AML-193 (cell line): ENCODE results near the gene PACSIN3.

Experiments
- DNase-seq, 2 experiments: peaks; one replicate each; lab custom pipeline; 2025; lab: John Stamatoyannopoulos, UW

PACSIN3 gene

DNA sequence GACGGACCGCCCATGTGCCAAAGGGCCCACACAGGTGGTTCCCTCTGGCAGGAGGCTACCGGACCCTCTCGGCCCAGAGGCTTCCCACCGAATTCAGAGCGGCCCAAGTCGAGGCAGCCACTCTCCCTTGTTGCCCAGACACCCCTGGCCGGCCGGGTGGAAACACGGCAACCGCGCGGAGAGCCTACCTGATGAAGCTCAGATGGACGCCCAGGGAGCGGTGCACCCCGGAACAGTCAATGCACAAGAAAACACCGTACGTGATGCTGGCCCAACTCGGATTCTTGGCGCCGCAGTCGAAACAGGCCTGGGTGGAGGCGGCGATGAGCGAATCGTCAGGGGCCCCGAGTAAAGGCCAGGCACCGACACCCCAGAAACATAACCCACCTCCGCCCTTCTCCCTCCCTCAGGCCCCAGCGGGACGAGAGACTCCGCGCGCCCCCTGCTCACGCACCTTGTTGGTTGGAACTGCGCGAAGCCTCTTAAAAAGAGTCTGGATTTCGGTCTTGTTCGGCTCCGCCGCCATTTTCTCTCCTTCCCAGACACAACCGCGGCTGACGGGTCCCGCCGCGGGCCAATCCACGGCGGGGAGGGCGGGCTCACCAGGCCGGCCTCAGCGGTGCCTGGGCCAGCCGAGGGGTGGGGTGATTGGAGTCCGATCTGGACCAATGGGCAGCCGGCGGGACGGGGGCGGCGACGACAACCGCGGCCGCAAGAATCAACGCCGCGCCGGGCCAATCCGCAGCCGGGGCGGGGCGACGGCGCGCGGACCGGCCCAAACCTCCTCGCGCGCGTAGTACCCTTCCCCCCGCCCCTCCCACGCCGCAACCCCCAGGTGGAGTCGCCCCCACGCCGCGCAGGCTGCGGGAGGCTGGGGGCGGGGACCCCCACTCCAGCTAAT is 9.7 kb downstream of the PACSIN3 start, which contains the start of gene ARFGAP2:
TSS of gene ARFGAP2 (minus strand) at position 552 of the 901 bp plus-strand sequence. CDS start at position 526, 26 bp downstream.
- DNase-seq: peak; percentile 82 to 84

- DNase-seq: peak; percentile 59 to 68
These were observed 10.4 kb downstream of the PACSIN3 start for GRCh38 chr11:47175746-47176327.

DNA sequence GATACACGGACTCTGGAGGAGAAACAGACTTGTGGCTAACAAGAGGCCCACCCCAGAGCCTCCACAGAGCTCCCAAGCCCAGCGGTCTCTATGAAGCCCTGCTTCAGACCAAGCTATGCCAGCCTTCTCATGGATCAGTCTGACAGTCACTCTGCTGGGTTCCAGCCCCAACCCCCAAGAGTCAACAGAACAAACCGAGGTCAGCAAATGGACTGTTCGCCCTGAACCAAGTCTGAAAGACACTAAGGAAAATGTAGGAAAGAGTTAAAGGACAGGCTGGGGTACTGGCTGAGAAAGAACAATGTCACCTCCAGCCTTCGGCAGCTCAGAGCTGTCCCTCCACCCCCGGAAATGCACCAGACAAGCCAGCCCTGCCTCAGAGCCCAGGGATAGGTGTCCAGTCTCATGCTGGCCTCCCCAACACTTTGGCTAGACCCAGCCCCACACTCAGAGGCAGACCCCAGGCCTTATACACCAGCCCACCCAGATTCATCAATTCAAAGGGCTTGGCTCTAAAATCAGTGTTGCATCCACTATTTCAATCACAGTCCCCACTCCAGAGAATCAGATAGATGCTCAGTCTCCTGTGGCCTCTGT is 13.4 kb downstream of the PACSIN3 start:
- DNase-seq: no peak

DNA sequence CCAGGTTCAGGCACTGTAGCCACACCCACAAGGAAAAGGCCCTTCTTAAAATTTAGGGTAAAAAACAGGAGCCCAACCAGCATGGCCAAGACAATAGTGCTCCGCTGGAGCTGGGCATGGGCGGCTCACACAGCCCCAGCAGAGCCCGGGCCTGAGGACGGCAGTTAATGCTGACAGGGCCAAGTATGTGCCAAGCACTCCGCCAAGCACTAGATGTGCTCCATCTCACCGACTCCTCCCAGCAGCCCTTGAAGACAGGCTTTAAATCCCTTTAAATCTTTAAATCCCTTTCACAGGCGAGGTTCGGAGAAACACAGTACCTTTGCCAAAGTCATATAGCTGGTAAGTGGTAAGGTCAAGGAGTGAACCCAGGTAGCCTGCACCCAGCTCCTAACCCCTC is 14.4 kb downstream of the PACSIN3 start:
- no peak for DNase-seq

GRCh38 chr11:47171061-47171838 is 15.0 kb downstream of the PACSIN3 start:
- DNase-seq: no peak

GRCh38 chr11:47166368-47166767 is 19.9 kb downstream of the PACSIN3 start:
- DNase-seq: no peak

DNA sequence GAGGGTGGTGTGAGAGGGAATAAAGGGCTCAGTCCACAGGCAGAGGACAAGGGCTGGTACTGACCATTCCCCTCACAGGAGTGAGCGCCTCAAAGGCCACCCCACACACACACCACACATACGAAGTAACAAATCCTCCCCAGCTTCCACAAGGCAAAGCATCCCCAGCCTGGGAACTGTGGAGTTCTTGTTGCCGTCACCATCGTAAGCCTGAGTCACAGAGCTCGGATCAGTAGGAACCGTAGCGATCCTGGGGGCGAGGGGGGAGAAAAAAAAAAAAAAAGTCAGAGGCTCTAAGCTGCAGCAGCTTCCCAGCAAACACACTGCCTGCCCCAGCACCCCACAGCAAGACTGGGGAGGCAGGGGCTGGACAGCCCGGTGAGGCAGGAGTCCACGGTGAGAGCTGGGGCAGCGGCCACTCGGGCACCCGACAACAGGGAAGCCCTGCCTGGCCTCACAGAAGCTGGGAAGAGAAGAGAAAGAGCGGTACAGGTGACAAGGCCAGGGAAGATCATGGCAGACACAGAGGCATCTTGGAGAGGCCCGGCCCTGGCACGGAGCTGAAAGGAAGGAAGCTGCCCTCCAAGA is 20.9 kb downstream of the PACSIN3 start:
- no peak for DNase-seq

DNA sequence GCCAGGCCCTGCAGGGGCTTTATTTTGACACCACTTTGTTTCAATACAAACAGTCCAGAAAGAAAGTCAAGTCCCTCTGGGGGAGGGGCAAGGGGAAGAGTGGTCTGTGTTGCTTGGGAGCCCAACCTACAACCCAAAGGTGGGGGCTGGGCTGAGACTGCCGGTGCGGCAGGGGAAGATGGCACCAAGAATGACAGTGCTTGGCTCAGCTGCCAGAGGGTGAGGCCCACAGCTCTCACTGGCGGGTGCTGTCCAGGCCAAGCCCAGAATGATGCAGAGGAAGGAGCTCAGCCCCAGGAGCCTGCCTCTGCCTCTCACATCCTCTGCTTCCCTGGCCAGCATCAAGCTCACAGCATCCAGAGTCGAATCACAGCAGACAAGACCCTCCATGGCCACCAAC is 21.9 kb downstream of the PACSIN3 start:
- DNase-seq: no peak

GRCh38 chr11:47163898-47164297 is 22.3 kb downstream of the PACSIN3 start:
- no peak for DNase-seq

DNA sequence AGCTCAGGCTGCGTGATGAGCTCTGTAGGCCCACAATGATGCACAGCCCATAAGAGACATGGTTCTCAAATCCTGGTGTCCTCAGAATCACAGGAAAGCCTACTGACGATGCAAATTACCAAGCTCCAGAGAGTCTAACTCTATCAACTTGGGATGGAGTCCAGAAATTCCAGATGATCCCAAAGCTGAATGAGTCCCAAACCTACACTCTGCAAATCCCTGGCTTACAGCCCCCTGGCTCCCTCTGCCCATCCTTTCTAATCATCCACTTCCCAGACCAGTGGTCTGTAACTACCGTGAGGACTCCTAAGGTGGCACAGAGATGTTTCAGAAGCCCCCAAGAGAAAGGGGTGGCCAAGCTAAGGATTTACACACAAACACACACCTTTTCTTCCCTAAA is 23.0 kb downstream of the PACSIN3 start:
- DNase-seq: no peak

- no peak for DNase-seq
These were observed 23.8 kb downstream of the PACSIN3 start for GRCh38 chr11:47162426-47162825.

DNA sequence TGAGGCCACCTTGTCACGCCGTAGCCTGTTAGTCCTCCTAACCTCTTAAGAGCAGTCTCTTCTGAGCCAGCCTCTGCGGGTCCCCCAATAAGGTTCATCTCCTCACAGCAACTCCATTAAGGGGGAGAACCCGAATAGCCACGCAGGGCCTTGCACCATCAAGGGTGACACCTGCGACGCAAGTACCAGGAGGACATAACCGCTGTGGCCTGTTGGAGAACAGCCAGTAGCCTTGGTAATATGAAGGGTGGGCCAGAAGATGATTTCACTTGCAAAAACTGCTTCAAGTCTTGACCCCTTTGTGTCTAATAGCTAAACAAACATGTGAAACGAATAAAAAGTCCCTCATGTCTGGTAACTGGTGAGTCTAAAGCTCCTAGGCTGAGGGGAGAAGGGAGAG is 24.3 kb downstream of the PACSIN3 start:
- no peak for DNase-seq

- DNase-seq: peak; percentile 42 to 46
These were observed 24.9 kb downstream of the PACSIN3 start for GRCh38 chr11:47161134-47161854.

- DNase-seq: no peak
These were observed 25.5 kb downstream of the PACSIN3 start for GRCh38 chr11:47160753-47161133.

DNA sequence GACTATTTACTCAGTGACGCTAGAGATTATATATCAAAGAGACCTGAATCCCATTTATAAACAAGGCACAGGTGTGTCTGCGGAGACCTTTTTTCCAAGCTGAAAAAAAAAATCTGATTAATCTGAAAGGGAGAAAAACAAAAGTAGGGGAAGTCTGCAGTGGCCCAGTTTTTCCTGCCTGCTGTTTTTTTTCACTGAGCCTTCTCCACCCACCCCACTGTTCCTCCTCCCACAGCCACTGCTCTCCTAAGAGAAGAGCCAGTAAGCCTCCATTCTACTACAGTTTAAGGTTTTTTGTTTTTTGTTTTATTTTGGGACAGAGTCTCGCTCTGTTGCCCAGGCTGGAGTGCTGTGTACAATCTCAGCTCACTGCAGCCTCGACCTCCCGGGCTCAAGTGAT is 28.0 kb downstream of the PACSIN3 start:
- no peak for DNase-seq

DNA sequence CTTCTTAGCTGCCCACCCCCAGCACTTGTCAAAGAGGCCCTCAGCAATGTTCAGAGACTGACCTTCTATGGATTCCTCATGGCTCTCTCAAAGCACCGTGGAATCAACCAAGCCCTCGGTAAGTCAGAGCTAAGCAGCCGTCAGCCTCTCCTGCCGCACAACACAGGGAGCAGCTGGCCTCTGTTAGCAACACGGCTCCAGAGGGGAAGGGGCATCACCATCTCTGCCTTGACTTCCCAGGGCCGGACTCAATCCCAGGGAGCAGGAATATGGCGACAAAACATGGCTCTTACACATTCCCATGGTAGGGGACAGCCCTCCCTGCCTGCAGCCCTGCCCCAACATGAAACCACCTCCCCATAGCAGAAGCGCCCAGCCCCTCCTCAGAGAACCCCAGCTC is 28.4 kb downstream of the PACSIN3 start:
- DNase-seq: no peak

DNA sequence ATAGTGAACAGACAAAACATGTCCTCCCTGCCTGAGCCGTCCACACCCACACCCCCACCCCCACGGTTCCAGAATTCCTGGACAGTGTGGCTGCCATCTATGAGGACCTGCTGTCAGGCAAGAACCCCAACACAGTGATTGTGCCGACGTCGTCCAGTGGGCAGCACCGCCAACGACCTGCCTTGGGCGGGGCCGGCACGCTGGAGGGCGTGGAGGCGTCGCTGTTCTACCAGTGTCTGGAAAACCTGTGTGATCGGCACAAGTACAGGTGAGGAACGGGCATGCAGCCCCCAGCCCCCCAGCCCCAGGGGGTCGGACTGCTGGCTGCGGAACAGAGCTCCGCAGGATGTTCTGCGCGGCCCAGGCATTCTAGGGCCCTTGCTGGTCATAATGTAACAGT is 29.3 kb downstream of the PACSIN3 start:
- no peak for DNase-seq

DNA sequence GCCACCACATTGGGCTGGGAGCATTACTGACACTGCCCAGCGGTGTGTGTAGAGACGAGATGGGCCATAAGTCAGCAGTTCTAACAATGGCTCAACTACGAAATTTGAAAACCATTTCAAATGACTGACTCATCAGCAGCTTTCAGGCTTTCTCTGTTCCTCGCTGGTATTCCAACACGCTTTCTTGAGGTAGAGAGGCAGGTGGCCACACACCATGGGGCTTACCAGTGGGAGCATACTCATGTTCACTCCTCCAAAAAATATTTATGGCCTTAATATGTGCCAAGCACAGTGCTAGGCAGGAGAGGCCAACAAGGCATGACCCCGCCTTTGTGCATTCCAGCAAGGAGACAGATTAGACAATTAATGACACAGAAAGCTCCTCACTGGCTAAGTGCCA is 29.9 kb downstream of the PACSIN3 start:
- DNase-seq: no peak

DNA sequence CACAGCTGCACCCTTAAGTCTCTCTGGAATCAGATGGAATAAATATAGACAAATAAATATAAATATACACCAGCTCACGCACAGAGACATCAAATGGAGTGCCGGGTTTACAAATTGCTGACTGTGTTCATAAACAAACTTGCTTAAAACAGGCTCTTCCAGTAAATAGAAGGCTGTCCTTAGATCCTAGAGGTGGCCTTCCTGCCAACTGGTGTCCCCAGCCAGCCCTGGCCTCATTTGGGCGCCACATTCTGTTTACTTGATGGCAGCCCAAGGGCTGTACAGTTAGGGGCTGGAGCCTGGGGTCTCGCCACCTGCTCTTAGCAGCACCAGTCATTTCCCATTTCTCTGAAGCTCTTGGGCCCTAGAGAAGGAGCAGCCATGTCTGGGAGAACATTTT is 30.4 kb downstream of the PACSIN3 start:
- no peak for DNase-seq

GRCh38 chr11:47154616-47155570 is 31.3 kb downstream of the PACSIN3 start:
- no peak for DNase-seq
